CD4-positive, alpha-beta memory T cell (primary cell): ENCODE measurements around the gene CCDC184. TPM values are rescaled to one million over a fixed set of nuclear protein-coding genes. Genes with fewer than 3 reads are reported as not detected.
A peak's percentile ranks its signal among the peaks of the same experiment; 100 is the strongest.

ENCODE experiments used
- CTCF ChIA-PET: fragments of 350-600 bp; sonication (Branson Sonifier 250); formaldehyde crosslinking; loops from one replicate; lab custom pipeline; 2021; ENCODE audit warnings: inconsistent platforms; ENCODE audit not compliant: partially characterized antibody; lab: Charles Lee
- POLR2A ChIA-PET: fragments of 350-600 bp; sonication (Branson Sonifier 250); formaldehyde crosslinking; loops from one replicate; lab custom pipeline; 2021; ENCODE audit not compliant: partially characterized antibody; lab: Charles Lee
- DNase-seq, 5 donors: peaks; one replicate each; pipeline versions ENCODE4 v3.0.0 to v3.0.0-alpha.2; 2020 to 2022; ENCODE audit warnings: mixed read lengths in 1 of 5
- H3K27ac ChIP-seq: one replicate; pipeline ENCODE4 v1.7.0; 2013; ENCODE audit warnings: low read depth, low read length
- H3K27me3 ChIP-seq: 2 replicates; pipeline ENCODE4 v1.7.0; 2013; ENCODE audit warnings: mild to moderate bottlenecking, low read length, moderate library complexity; ENCODE audit not compliant: insufficient read depth
- H3K36me3 ChIP-seq: 2 replicates; pipeline ENCODE4 v1.7.0; 2013; ENCODE audit warnings: mild to moderate bottlenecking, low read length, moderate library complexity; ENCODE audit not compliant: insufficient read depth
- H3K4me1 ChIP-seq: 2 replicates; pipeline ENCODE4 v1.7.0; 2013; ENCODE audit warnings: mild to moderate bottlenecking, low read length, moderate library complexity; ENCODE audit not compliant: insufficient read depth
- H3K4me3 ChIP-seq, 2 donors: one replicate each; pipeline ENCODE4 v1.7.0; 2013; ENCODE audit warnings: low read length in 2 of 2, mild to moderate bottlenecking in 1 of 2
- H3K9me3 ChIP-seq, 2 donors: one replicate each; pipeline ENCODE4 v1.7.0; 2013; ENCODE audit warnings: low read length in 2 of 2, control low read depth in 1 of 2; ENCODE audit not compliant: control insufficient read depth in 1 of 2
- H3K27ac Mint-ChIP-seq, 7 donors: one replicate each; pipeline ENCODE4 v1.8.0; 2020 to 2021; ENCODE audit warnings: mixed read lengths in 7 of 7, mild to moderate bottlenecking in 6 of 7, inconsistent platforms in 3 of 7, moderate library complexity in 3 of 7
- H3K27me3 Mint-ChIP-seq, 2 donors: one replicate each; pipeline ENCODE4 v1.8.0; 2020 to 2021; ENCODE audit warnings: mixed read lengths in 2 of 2
- H3K36me3 Mint-ChIP-seq, 2 donors: one replicate each; pipeline ENCODE4 v1.8.0; 2020 to 2021; ENCODE audit warnings: mixed read lengths in 2 of 2, inconsistent platforms in 1 of 2, mild to moderate bottlenecking in 1 of 2
- H3K4me1 Mint-ChIP-seq, 4 donors: one replicate each; pipeline ENCODE4 v1.8.0; 2020 to 2021; ENCODE audit warnings: mixed read lengths in 4 of 4, mild to moderate bottlenecking in 1 of 4
- H3K4me3 Mint-ChIP-seq, 8 donors: one replicate each; pipeline ENCODE4 v1.8.0; 2020 to 2021; ENCODE audit warnings: mixed read lengths in 8 of 8, mild to moderate bottlenecking in 7 of 8, moderate library complexity in 6 of 8, inconsistent platforms in 3 of 8
- H3K9me3 Mint-ChIP-seq, 8 donors: one replicate each; pipeline ENCODE4 v1.8.0; 2020 to 2021; ENCODE audit warnings: mixed read lengths in 8 of 8, mild to moderate bottlenecking in 5 of 8, inconsistent platforms in 3 of 8, moderate library complexity in 1 of 8
- intact Hi-C: fragments of 100-400 bp; cut with micrococcal nuclease; formaldehyde crosslinking; loops from one replicate; pipeline ENCODE4 v1.15.1; 2023
- polyA plus RNA-seq, 2 donors: library from polyadenylated mRNA; unstranded; fragments of 300-500 nt; fragmentation: Illumina TruSeq; gene quantifications; one replicate each; pipeline ENCODE4 v1.2.3, GENCODE V29; 2021
- total RNA-seq, 2 experiments: library from RNA; stranded (reverse); gene quantifications; one replicate each; pipeline ENCODE4 v1.2.3, GENCODE V29; 2021

The CCDC184 gene
- total and polyA plus RNA-seq, 4 experiments from 2014 or later: 0.15 to 0.47 (median 0.42) TPM; not detected in 1

GRCh38 chr12:48177982-48178381, 5.5 kb upstream of the CCDC184 start:
- DNase-seq: no peak
- POLR2A ChIA-PET: interaction anchor here (0.7 kb wide), 1 partner anchor 10 kb away, joined by 3 read pairs; no protein-coding TSS in a partner anchor
- Mint-ChIP-seq H3K4me1 (peaks cover 10 to 12% (median 11%) of the 10 kb centered on the region in 4 donors), H3K36me3 (peaks cover 0 to 2% of the 10 kb centered on the region in 2 donors), H3K27ac (no peak overlapping the region), H3K4me3 (no peak overlapping the region), H3K27me3 (peaks cover 5 to 21% of the 10 kb centered on the region in 2 donors), H3K9me3 (no peaks in the 10 kb centered on the region)
- no peaks in the 10 kb centered on the region for H3K27me3 ChIP-seq
- H3K4me1 ChIP-seq: peaks cover 9% of the 10 kb centered on the region
- H3K9me3 ChIP-seq: no peaks in the 10 kb centered on the region
- H3K4me3 ChIP-seq: no peak overlapping the region
- intact Hi-C loops: no loop called here
- CTCF ChIA-PET: interaction anchor here (1.0 to 6.3 kb wide), 4 partner anchors 13 to 21 kb away, joined by 3 to 28 read pairs (median 3); partner anchors contain the start of gene ASB8
- H3K36me3 ChIP-seq: no peaks in the 10 kb centered on the region
- H3K27ac ChIP-seq: no peak overlapping the region

- no peak overlapping the region for H3K27ac ChIP-seq
- H3K4me3 Mint-ChIP-seq: no peak overlapping the region
Observed at GRCh38 chr12:48179466-48179865, 4.0 kb upstream of the CCDC184 start.

DNA sequence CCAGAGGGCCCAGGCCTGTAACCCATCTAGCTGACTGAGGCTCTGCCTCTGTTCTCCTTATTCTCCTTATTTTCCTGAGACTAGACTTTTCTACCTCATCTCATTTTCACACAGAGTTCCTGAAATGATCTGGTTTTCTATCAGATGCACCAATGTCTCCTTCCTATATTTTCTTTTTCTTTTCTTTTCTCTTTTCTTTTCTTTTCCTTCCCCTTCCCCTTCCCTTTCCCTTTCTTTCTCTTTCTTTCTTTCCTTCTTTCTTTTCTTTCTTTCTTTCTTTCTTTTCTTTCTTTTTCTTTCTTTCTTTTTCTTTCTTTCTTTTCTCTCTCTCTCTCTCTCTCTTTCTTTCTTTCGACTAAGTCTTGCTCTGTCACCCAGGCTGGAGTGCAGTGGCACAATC, 3.0 kb upstream of the CCDC184 start:
- Mint-ChIP-seq H3K27me3 (peaks cover 13 to 23% of the 10 kb centered on the region in 2 donors), H3K9me3 (no peaks in the 10 kb centered on the region), H3K4me3 (no peak overlapping the region), H3K36me3 (peaks cover 0 to 7% of the 10 kb centered on the region in 2 donors), H3K4me1 (peaks cover 10 to 29% (median 14%) of the 10 kb centered on the region in 4 donors), H3K27ac (no peak overlapping the region)
- Histone ChIP-seq H3K27ac (no peak overlapping the region), H3K36me3 (no peaks in the 10 kb centered on the region), H3K4me1 (peaks cover 15% of the 10 kb centered on the region), H3K9me3 (no peaks in the 10 kb centered on the region), H3K27me3 (no peaks in the 10 kb centered on the region), H3K4me3 (no peak overlapping the region)
- ChIA-PET CTCF (interaction anchor here (1.9 to 6.3 kb wide), 2 partner anchors 9 to 15 kb away, joined by 10 to 28 read pairs; no protein-coding TSS in a partner anchor), POLR2A (interaction anchor here (3.3 kb wide), 1 partner anchor 18 kb away, joined by 11 read pairs; no protein-coding TSS in a partner anchor)
- intact Hi-C loops: loop anchor here (5.0 kb wide), 1 partner anchor 172 kb away; the partner anchor contains the start of gene ZNF641
- DNase-seq: no peak

More at GRCh38 chr12:48179466-48179865, 4.0 kb upstream of the CCDC184 start:
- no peak for DNase-seq
- no peaks in the 10 kb centered on the region for H3K27me3 ChIP-seq
- no peaks in the 10 kb centered on the region for H3K9me3 ChIP-seq
- ChIA-PET POLR2A (interaction anchor here (3.3 kb wide), 1 partner anchor 19 kb away, joined by 11 read pairs; no protein-coding TSS in a partner anchor), CTCF (interaction anchor here (0.9 to 6.3 kb wide), 5 partner anchors 9 to 439 kb away, joined by 3 to 28 read pairs (median 4); no protein-coding TSS in a partner anchor)
- intact Hi-C loops: no loop called here
- no peak overlapping the region for H3K4me3 ChIP-seq
- Mint-ChIP-seq H3K4me1 (peaks cover 11 to 21% (median 14%) of the 10 kb centered on the region in 4 donors), H3K36me3 (peaks cover 0 to 7% of the 10 kb centered on the region in 2 donors), H3K9me3 (no peaks in the 10 kb centered on the region), H3K27ac (peak overlapping the region in 1 of 7 donors; percentile 52), H3K27me3 (peaks cover 8 to 21% of the 10 kb centered on the region in 2 donors)
- H3K36me3 ChIP-seq: no peaks in the 10 kb centered on the region
- peaks cover 13% of the 10 kb centered on the region for H3K4me1 ChIP-seq

- CTCF ChIA-PET: interaction anchor here (0.9 to 6.3 kb wide), 4 partner anchors 9 to 17 kb away, joined by 3 to 28 read pairs (median 8); no protein-coding TSS in a partner anchor
- POLR2A ChIA-PET: interaction anchor here (1.0 to 3.3 kb wide), 2 partner anchors 17 to 75 kb away, joined by 4 to 11 read pairs; partner anchors contain the start of gene SENP1
- H3K27me3 Mint-ChIP-seq: peaks cover 13 to 24% of the 10 kb centered on the region in 2 donors
- Histone ChIP-seq H3K27me3 (no peaks in the 10 kb centered on the region), H3K9me3 (no peaks in the 10 kb centered on the region), H3K27ac (no peak overlapping the region), H3K4me1 (peaks cover 15% of the 10 kb centered on the region), H3K4me3 (no peak overlapping the region), H3K36me3 (no peaks in the 10 kb centered on the region)
- intact Hi-C loops: loop anchor here (5.0 kb wide), 1 partner anchor 171 kb away; the partner anchor contains the start of gene ZNF641
- H3K9me3 Mint-ChIP-seq: no peaks in the 10 kb centered on the region
- DNase-seq: no peak
- H3K4me3 Mint-ChIP-seq: peak overlapping the region in 2 of 8 donors; percentile 24 to 77
- H3K36me3 Mint-ChIP-seq: peaks cover 0 to 7% of the 10 kb centered on the region in 2 donors
- no peak overlapping the region for H3K27ac Mint-ChIP-seq
- peaks cover 7 to 29% (median 10%) of the 10 kb centered on the region in 4 donors for H3K4me1 Mint-ChIP-seq
Observed at GRCh38 chr12:48180857-48181495, 2.5 kb upstream of the CCDC184 start.

GRCh38 chr12:48182631-48183030, 813 bp upstream of the CCDC184 start:
- Mint-ChIP-seq H3K27me3 (peaks cover 12 to 14% of the 10 kb centered on the region in 2 donors), H3K9me3 (no peaks in the 10 kb centered on the region), H3K27ac (peak overlapping the region; percentile 87 to 98 (median 96)), H3K4me1 (peaks cover 4 to 25% (median 10%) of the 10 kb centered on the region in 4 donors), H3K36me3 (peaks cover 0 to 7% of the 10 kb centered on the region in 2 donors), H3K4me3 (peak overlapping the region; percentile 91 to 99 (median 95))
- POLR2A ChIA-PET: interaction anchor here (0.6 to 3.4 kb wide), 10 partner anchors 16 to 500 kb away, joined by 3 to 65 read pairs (median 4); partner anchors contain the start of genes ASB8, KANSL2, SENP1 and TMEM106C
- peak in 1 of 5 donors; percentile 18 for DNase-seq
- no peaks in the 10 kb centered on the region for H3K9me3 ChIP-seq
- peaks cover 15% of the 10 kb centered on the region for H3K4me1 ChIP-seq
- CTCF ChIA-PET: interaction anchor here (0.8 to 8.2 kb wide), 18 partner anchors 9 to 441 kb away, joined by 3 to 127 read pairs (median 4); partner anchors contain the start of genes ASB8 and PFKM
- H3K27ac ChIP-seq: peak overlapping the region; percentile 61
- intact Hi-C loops: loop anchor here (1.0 to 5.0 kb wide), 4 partner anchors 16 to 272 kb away; partner anchors contain the start of genes ASB8 and ZNF641
- H3K36me3 ChIP-seq: no peaks in the 10 kb centered on the region
- peak overlapping the region; percentile 52 to 99 for H3K4me3 ChIP-seq
- no peaks in the 10 kb centered on the region for H3K27me3 ChIP-seq

DNA sequence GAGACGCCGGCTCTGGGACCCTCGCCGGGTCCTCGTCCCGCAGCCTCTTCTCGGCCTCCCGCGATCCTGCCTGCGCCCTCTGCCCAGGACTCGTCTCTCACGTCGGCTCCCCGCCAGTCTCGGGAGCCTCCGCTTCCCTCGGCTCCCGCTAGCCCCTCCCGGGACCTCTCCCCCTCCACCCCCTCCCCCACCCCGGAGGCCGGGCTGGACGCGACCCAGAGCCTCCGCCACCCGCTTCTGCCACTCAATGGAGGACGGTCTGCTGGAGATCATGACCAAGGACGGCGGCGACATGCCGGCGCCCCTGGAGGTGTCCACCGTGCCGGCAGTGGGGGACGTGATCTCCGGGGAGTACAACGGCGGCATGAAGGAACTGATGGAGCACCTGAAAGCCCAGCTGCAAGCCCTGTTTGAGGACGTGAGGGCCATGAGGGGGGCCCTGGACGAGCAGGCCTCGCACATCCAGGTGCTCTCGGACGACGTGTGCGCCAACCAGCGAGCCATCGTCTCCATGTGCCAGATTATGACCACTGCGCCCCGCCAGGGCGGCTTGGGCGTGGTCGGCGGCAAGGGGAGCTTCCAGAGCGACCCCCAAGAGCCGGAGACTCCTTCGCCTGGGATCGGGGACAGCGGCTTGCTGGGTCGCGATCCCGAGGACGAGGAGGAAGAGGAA, 568 bp downstream of the CCDC184 start:
- Mint-ChIP-seq H3K27ac (peak overlapping the region; percentile 41 to 87 (median 66)), H3K4me1 (peaks cover 4 to 25% (median 10%) of the 10 kb centered on the region in 4 donors), H3K4me3 (peak overlapping the region; percentile 81 to 99 (median 94)), H3K27me3 (peaks cover 12 to 14% of the 10 kb centered on the region in 2 donors), H3K9me3 (no peaks in the 10 kb centered on the region), H3K36me3 (peaks cover 0 to 7% of the 10 kb centered on the region in 2 donors)
- Histone ChIP-seq H3K4me1 (peaks cover 15% of the 10 kb centered on the region), H3K27ac (peak overlapping the region; percentile 61), H3K9me3 (no peaks in the 10 kb centered on the region), H3K4me3 (peak overlapping the region; percentile 52 to 99), H3K36me3 (no peaks in the 10 kb centered on the region), H3K27me3 (no peaks in the 10 kb centered on the region)
- peak in 1 of 5 donors; percentile 53 for DNase-seq
- intact Hi-C loops: loop anchor here (1.0 to 5.0 kb wide), 4 partner anchors 14 to 270 kb away; partner anchors contain the start of genes ASB8 and ZNF641
- ChIA-PET POLR2A (interaction anchor here (1.1 to 3.4 kb wide), 7 partner anchors 14 to 498 kb away, joined by 3 to 65 read pairs (median 5); partner anchors contain the start of genes ASB8, KANSL2, SENP1 and TMEM106C), CTCF (interaction anchor here (0.8 to 8.2 kb wide), 5 partner anchors 10 to 370 kb away, joined by 3 to 127 read pairs (median 3); no protein-coding TSS in a partner anchor)
